IgD-negative memory B cell (primary cell): ENCODE measurements around the gene CARMIL1. TPM values are rescaled to one million over a fixed set of nuclear protein-coding genes. Genes with fewer than 3 reads are reported as not detected.
"Not testable (repeated sequence)": the region's sequence is repeated elsewhere in the genome, so short reads cannot be mapped to it uniquely, and the experiment has no call there.

Source experiments
- H3K27ac Mint-ChIP-seq, 3 donors: one replicate each; pipeline ENCODE4 v1.8.0; 2020 to 2022; ENCODE audit warnings: mild to moderate bottlenecking in 3 of 3, mixed read lengths in 3 of 3, moderate library complexity in 1 of 3
- H3K27me3 Mint-ChIP-seq: one replicate; pipeline ENCODE4 v1.8.0; 2021; ENCODE audit warnings: mixed read lengths
- H3K36me3 Mint-ChIP-seq: one replicate; pipeline ENCODE4 v1.8.0; 2020; ENCODE audit warnings: mild to moderate bottlenecking, mixed read lengths
- H3K4me1 Mint-ChIP-seq, 3 donors: one replicate each; pipeline ENCODE4 v1.8.0; 2020 to 2022; ENCODE audit warnings: mixed read lengths in 3 of 3, mild to moderate bottlenecking in 1 of 3
- H3K4me3 Mint-ChIP-seq, 4 donors: one replicate each; pipeline ENCODE4 v1.8.0; 2020 to 2022; ENCODE audit warnings: mild to moderate bottlenecking in 4 of 4, mixed read lengths in 4 of 4, moderate library complexity in 3 of 4
- H3K9me3 Mint-ChIP-seq, 3 donors: one replicate each; pipeline ENCODE4 v1.8.0; 2020 to 2021; ENCODE audit warnings: mixed read lengths in 3 of 3, mild to moderate bottlenecking in 1 of 3
- polyA plus RNA-seq: library from polyadenylated mRNA; unstranded; fragments of 300-500 nt; fragmentation: Illumina TruSeq; gene quantifications from one replicate; pipeline ENCODE4 v1.2.3, GENCODE V29; 2021

CARMIL1 gene
- polyA plus RNA-seq, 1 donor from 2014 or later = 1.1 TPM

DNA sequence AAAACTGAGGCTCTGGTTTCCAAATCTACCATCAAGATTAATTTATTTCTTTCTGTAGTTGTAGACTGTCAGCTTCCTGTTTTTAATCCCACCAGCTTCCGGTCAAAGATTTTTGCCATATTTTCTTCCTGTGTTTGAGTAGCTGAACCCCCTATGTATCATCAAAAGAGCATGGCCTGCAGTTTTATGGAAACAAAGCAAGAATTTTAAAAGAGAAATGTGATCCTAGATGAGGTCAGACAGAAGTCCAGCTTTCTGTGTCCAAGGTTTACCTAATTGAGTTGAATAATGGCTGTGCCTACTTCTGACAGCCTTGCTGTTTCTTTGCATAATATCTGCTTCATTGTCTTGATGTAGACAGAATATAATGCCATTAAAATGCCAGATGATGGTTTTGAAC lies 163.7 kb downstream of the CARMIL1 start:
- Mint-ChIP-seq H3K27ac (peak overlapping the region in 1 of 3 donors; percentile 9), H3K9me3 (peaks cover 4 to 12% (median 9%) of the 10 kb centered on the region in 3 donors), H3K4me3 (no peak overlapping the region), H3K27me3 (peaks cover 1% of the 10 kb centered on the region), H3K36me3 (peaks cover 4% of the 10 kb centered on the region), H3K4me1 (peaks cover 0 to 17% (median 4%) of the 10 kb centered on the region in 3 donors)

DNA sequence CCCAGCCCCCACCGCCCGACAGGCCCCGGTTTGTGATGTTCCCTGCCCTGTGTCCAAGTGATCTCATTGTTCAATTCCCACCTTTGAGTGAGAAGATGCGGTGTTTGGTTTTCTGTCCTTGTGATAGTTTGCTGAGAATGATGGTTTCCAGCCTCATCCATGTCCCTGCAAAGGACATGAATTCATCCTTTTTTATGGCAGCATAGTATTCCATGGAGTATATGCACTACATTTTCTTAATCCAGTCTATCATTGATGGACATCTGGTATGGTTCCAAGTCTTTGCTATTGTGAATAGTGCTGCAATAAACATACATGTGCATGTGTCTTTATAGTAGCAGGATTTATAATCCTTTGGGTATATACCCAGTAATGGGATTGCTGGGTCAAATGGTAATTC lies 165.3 kb downstream of the CARMIL1 start:
- not testable (repeated sequence) for H3K27ac Mint-ChIP-seq, H3K36me3 Mint-ChIP-seq, H3K4me3 Mint-ChIP-seq, H3K27me3 Mint-ChIP-seq
- Mint-ChIP-seq H3K9me3 (peaks cover 4 to 12% (median 9%) of the 10 kb centered on the region in 3 donors), H3K4me1 (peaks cover 0 to 19% (median 4%) of the 10 kb centered on the region in 3 donors)

DNA sequence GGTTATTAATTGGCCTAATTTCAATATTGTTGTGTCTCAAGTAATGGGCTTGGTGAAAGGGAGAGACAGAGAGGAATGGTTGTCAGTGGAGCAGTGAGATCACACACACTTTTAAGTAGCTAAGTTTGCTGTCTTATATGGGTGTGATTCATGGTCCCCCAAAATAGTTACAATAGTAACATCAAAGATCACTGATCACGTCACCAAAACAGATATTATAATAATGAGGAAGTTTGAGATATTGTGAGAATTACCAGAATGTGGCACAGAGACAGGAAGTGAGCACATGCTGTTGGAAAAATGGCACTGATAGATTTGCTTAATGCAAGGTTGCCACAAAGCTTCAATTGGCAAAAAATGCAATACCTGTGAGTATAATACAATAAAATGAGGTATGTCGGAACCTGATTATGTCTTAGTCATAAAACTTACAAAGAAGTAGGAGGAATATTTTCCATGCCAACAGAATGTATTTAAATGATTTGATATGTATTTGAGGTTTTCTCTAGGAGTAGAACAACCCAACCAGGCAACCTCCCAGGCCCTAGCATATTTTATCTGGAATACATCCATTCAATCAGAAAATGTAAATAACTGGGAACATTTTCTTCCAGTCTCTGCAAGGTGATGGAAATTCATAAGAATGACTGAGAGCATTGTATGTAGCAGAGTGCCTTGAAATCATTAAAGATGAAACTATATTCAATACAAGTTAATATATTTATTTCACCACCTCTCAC lies 167.8 kb downstream of the CARMIL1 start:
- Mint-ChIP-seq H3K27me3 (peaks cover 1% of the 10 kb centered on the region), H3K27ac (peak overlapping the region in 1 of 3 donors; percentile 58)

DNA sequence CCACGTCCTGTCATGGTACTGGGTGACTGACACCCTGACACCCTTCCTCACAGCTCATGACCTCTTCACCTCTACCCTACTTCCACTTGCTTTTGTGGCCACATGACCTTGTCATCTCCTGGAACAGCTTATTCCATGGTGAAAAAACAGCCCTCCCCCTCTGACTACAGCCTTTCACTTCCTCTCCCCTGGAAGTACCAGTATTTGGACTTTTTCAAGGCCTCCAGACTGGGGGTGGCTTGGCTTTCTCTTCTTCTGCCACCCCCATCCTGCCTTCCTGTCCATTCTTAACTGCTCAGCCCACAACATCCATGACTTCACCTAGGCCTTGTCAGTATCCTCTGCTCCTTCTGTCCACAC lies 168.4 kb downstream of the CARMIL1 start:
- Mint-ChIP-seq H3K4me3 (no peak overlapping the region), H3K36me3 (peaks cover 4% of the 10 kb centered on the region), H3K27me3 (no peaks in the 10 kb centered on the region), H3K9me3 (peaks cover 4 to 12% (median 9%) of the 10 kb centered on the region in 3 donors), H3K4me1 (peaks cover 0 to 22% (median 4%) of the 10 kb centered on the region in 3 donors), H3K27ac (no peak overlapping the region)

More for the DNA sequence above, 167.8 kb downstream of the CARMIL1 start:
- peaks cover 0 to 21% (median 4%) of the 10 kb centered on the region in 3 donors for H3K4me1 Mint-ChIP-seq
- peaks cover 4 to 12% (median 9%) of the 10 kb centered on the region in 3 donors for H3K9me3 Mint-ChIP-seq
- H3K36me3 Mint-ChIP-seq = peaks cover 4% of the 10 kb centered on the region
- H3K4me3 Mint-ChIP-seq = no peak overlapping the region

DNA sequence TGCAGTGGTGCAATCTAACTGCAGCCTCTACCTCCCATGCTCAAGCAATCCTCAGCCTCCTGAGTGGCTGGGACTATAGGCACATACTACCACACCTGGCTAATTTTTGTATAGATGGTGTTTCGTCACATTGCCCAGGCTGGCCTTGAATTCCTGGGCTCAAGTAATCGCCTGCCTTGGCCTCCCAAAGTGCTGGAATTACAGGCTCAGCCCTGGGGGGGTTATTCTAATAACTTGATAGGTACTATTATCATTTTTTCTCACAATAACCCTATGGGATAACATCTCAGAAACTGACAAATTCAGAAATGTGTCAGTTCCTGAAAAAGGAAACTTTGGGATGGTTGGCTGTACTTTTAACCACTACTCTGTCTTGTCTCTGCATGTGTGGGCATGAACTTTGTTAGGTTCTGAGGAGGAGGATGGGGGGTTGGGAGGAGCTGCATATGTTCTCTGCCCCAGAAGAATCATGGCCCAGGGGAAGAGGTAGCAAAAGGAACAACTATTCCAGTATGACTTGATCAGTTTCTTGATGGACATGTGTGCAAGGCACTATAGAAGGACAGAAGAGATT lies 169.9 kb downstream of the CARMIL1 start:
- H3K27ac Mint-ChIP-seq = no peak overlapping the region
- peaks cover 4% of the 10 kb centered on the region for H3K36me3 Mint-ChIP-seq
- H3K4me3 Mint-ChIP-seq = no peak overlapping the region
- H3K9me3 Mint-ChIP-seq = peaks cover 4 to 12% (median 7%) of the 10 kb centered on the region in 3 donors
- H3K27me3 Mint-ChIP-seq = no peaks in the 10 kb centered on the region
- peaks cover 0 to 19% (median 4%) of the 10 kb centered on the region in 3 donors for H3K4me1 Mint-ChIP-seq

DNA sequence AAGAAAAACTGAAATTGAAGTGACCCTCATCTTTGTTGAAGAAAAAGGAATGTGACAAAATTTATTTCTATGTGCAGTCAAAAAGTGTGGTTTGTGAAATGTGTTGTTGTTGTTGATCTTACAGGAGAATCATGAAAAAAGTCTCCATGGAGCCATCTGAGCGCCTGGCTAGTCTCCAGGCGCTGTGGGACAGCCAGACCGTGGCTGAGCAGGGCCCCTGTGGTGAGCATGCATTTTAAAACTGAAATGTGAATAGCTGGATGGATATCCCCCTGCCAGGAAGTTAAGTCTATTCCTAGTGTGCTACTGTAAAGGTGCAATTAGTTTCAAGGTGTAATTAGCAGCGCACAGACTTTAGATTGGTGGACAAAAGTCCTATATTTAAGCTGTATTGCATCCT lies 170.6 kb downstream of the CARMIL1 start:
- H3K9me3 Mint-ChIP-seq = peaks cover 4 to 12% (median 5%) of the 10 kb centered on the region in 3 donors
- no peak overlapping the region for H3K27ac Mint-ChIP-seq
- no peak overlapping the region for H3K4me3 Mint-ChIP-seq
- H3K36me3 Mint-ChIP-seq = peaks cover 4% of the 10 kb centered on the region
- peaks cover 0 to 19% (median 4%) of the 10 kb centered on the region in 3 donors for H3K4me1 Mint-ChIP-seq
- no peaks in the 10 kb centered on the region for H3K27me3 Mint-ChIP-seq

DNA sequence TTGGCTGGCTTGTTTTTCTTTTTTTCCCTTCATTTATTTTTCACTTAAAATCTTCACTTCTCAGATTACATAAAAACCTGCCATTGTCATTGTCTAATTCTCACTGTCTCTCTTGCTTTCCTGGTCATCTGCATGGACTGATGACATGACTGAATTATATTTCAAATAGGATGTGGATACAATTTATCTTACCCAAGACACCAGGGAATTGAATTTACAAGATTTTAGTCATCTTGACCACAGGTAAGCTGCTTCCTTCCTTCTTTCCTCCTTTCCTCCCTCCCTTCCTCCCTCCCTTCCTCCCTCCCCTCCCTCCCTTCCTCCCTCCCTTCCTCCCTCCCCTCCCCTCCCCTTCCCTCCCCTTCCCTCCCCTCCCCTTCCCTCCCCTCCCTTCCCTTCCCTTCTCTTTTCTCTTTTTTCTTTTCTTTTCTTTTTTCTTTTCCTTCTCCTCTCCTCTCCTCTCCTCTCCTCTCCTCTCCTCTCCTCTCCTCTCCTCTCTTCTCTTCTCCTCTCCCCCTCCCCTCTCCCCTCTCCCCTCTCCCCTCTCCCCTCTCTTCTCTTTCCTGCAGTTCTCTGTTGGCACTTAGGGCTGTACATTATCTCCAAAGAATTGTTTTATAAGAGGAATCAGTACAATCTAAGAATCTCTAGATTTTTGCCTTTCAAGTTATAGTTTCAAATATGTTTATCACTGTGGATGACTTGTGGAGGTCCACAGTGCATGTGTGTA lies 171.5 kb downstream of the CARMIL1 start:
- H3K27me3 Mint-ChIP-seq = no peaks in the 10 kb centered on the region
- no peak overlapping the region for H3K27ac Mint-ChIP-seq
- peaks cover 4% of the 10 kb centered on the region for H3K36me3 Mint-ChIP-seq
- peaks cover 0 to 7% (median 2%) of the 10 kb centered on the region in 3 donors for H3K9me3 Mint-ChIP-seq
- peaks cover 0 to 18% (median 4%) of the 10 kb centered on the region in 3 donors for H3K4me1 Mint-ChIP-seq
- H3K4me3 Mint-ChIP-seq = no peak overlapping the region

DNA sequence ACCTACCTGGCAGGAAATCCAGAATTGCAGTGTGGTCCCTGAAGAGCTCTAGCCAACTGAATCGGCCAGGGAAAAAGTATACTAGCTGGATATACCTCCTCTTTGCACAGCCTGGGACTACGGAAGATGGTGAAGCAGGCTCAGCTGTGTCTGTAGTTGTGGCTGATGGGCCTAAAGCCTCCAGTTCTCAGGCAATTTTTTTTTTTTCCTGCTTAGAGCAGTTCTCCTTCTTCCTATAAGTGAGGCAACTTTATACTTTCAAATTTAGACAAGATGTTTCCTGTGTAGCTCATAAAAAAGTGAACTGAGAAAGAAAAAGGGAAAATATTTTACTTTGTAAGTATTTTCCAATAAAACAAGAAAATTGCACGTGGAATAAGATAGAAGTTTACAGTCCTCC lies 172.9 kb downstream of the CARMIL1 start:
- Mint-ChIP-seq H3K27ac (no peak overlapping the region), H3K4me3 (no peak overlapping the region), H3K9me3 (no peaks in the 10 kb centered on the region), H3K4me1 (peaks cover 0 to 11% (median 1%) of the 10 kb centered on the region in 3 donors), H3K36me3 (peaks cover 4% of the 10 kb centered on the region), H3K27me3 (peaks cover 2% of the 10 kb centered on the region)

DNA sequence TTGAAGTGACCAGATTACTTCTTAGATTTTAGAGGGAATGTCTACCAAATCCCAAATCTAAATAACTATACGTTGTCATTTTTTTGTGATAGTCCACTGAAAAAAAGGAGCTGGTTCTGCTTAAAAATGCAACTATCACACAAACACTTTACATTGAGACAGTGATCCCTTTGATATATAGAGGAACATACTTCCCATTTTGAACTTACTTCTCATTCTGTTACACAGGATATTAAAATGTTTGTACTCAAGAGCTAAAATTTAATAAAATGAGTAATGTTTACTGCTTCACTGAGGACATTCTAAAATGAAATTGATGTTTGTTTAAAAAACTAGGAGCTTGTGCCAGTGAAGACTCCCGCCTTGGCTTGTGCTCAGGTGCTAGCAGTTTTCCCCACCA lies 174.1 kb downstream of the CARMIL1 start:
- H3K4me3 Mint-ChIP-seq = no peak overlapping the region
- H3K36me3 Mint-ChIP-seq = no peaks in the 10 kb centered on the region
- peaks cover 2% of the 10 kb centered on the region for H3K27me3 Mint-ChIP-seq
- no peaks in the 10 kb centered on the region for H3K9me3 Mint-ChIP-seq
- H3K4me1 Mint-ChIP-seq = peaks cover 0 to 8% (median 0%) of the 10 kb centered on the region in 3 donors
- no peak overlapping the region for H3K27ac Mint-ChIP-seq

DNA sequence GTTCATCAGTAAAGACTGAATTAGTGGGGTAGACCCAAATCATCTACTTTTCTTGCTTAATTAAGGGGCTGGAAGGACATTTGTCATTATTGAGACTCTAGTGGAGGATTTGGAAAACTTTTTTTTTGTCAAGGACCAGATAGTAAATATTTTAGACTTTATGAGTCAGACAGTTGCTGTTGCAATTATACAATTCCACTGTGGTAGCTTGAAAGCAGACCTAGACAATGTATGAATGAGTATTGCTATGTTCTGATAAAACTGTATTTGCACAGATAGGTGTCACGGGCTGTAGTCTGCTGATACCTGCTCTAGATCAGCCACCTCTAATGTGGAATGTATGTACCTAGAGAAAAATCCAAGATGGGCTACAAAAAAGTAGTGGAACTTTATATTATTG lies 175.0 kb downstream of the CARMIL1 start:
- Mint-ChIP-seq H3K27ac (no peak overlapping the region), H3K9me3 (no peaks in the 10 kb centered on the region), H3K4me1 (peaks cover 0 to 8% (median 0%) of the 10 kb centered on the region in 3 donors), H3K36me3 (no peaks in the 10 kb centered on the region), H3K4me3 (no peak overlapping the region), H3K27me3 (peaks cover 4% of the 10 kb centered on the region)

DNA sequence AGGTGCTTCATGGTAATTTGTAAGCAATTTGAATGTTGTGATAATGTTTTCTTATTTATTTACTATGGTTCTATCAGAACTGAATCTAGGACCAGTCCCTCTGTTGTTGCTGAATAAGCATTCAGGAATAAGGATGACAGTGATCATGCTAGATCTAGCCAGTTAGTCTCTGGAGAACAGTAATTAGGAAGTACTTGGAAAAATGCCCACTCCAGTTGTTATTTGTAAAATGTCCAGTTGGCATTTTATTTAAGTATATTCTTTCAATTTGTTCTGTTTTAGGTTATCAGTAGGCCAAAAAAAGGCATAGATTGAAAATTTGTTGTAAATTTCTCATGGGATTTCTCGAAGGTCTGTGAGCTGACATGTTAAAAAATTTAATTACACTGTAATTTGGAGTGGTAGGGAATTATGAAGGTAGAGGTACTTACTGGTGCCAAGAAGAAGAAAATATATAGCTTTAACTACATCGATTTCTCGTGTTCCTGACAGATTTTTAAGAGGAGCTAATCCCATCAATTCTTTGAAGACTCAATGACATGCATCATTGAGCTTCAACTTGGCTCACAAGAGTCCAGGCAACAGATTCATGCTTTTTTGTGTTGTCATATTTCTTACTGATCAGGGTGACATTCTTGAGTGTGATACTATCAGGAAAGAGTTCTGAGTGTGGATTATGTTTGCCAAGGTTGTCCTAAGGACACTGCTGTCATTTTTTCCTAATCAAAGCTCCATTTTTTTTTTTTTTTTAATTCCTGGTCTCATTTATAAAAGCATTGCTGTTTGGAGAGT lies 177.3 kb downstream of the CARMIL1 start:
- Mint-ChIP-seq H3K4me3 (no peak overlapping the region), H3K9me3 (no peaks in the 10 kb centered on the region), H3K27ac (no peak overlapping the region), H3K4me1 (peaks cover 0 to 3% (median 0%) of the 10 kb centered on the region in 3 donors), H3K27me3 (peaks cover 4% of the 10 kb centered on the region), H3K36me3 (no peaks in the 10 kb centered on the region)

DNA sequence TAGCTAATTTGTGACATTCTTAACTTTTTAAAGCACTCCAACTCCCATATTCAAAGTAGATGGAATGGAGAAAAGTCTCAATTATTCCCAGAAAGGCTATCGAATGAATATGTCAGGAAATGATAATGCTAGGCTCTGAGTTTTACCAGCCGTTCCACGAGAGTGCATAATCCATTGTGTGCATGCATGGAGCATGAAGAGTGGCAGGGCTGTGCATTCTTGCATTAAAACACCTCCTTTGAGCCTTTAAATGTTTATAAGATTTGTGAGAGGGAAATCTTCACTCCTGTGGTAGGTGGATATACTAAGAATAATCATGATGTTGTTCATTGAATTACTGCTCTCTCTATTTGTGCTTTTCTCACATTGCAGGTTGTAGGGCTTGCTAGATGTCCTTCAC lies 178.3 kb downstream of the CARMIL1 start:
- no peak overlapping the region for H3K4me3 Mint-ChIP-seq
- no peak overlapping the region for H3K27ac Mint-ChIP-seq
- H3K4me1 Mint-ChIP-seq = no peaks in the 10 kb centered on the region
- peaks cover 4% of the 10 kb centered on the region for H3K27me3 Mint-ChIP-seq
- no peaks in the 10 kb centered on the region for H3K9me3 Mint-ChIP-seq
- H3K36me3 Mint-ChIP-seq = no peaks in the 10 kb centered on the region

DNA sequence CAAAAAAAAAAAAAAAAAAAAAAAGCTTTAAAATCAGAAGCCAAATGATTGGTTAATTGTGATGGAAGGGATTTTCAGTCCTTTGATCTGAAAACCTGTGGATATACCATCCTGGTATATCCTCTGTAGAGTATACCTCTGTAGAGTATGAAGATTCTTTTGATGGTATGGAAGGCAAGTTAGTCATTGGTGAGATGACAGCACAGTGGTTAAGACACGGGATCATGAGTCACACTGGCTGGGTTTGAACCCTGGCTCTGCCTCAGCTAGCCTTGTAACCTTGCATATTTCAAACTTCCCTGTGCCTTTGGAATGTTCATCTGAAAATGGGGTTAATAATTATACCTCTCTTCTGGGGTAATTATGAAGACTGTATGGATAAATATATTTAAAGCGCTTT lies 179.3 kb downstream of the CARMIL1 start:
- H3K36me3 Mint-ChIP-seq = peaks cover 2% of the 10 kb centered on the region
- no peak overlapping the region for H3K4me3 Mint-ChIP-seq
- no peak overlapping the region for H3K27ac Mint-ChIP-seq
- no peaks in the 10 kb centered on the region for H3K9me3 Mint-ChIP-seq
- peaks cover 4% of the 10 kb centered on the region for H3K27me3 Mint-ChIP-seq
- H3K4me1 Mint-ChIP-seq = no peaks in the 10 kb centered on the region

DNA sequence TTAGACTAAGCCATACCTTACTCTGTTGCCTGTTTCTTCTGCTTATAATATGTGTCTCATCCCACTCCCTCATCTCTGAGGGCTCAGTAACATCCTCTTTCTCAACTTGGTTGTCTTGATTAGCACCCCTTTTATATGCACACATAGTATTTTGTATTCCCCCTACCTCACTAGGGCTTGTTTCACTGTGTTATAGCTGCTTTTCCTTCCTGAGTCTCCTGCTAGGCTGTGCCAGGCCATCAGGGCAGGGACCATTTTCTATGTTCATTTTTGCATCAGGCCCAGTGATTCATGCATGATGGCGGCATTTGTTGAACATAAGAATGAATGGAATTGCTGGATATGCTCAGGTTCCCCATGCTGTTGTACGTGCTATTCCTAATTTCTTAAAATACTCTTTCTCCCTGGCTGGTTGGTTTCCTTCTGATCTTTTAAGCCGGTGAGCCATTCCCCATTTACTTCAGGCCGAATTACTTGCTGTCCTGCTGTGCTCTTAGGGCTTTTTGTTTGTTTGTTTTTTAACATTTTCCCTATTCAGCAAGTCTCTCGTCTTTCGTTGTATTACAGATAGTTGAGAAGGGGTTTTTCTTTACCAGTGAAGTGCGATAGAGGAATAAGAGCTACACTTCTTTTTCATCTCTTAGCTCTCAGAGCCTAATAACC lies 183.2 kb downstream of the CARMIL1 start:
- peaks cover 5% of the 10 kb centered on the region for H3K36me3 Mint-ChIP-seq
- no peaks in the 10 kb centered on the region for H3K9me3 Mint-ChIP-seq
- H3K27me3 Mint-ChIP-seq = peaks cover 5% of the 10 kb centered on the region
- no peak overlapping the region for H3K27ac Mint-ChIP-seq
- H3K4me3 Mint-ChIP-seq = no peak overlapping the region
- H3K4me1 Mint-ChIP-seq = peaks cover 0 to 3% (median 0%) of the 10 kb centered on the region in 3 donors
